Muscle layer of duodenum (tissue), 2 donors: ENCODE results near the gene EXOC6B.

Experiments
- H3K27ac ChIP-seq: one replicate; pipeline ENCODE4 v1.7.0; 2013; ENCODE audit warnings: mild to moderate bottlenecking, low read length
- H3K27me3 ChIP-seq: one replicate; pipeline ENCODE4 v1.7.0; 2013; ENCODE audit warnings: low read depth, mild to moderate bottlenecking, control low read depth, low read length
- H3K36me3 ChIP-seq, 2 donors: one replicate each; pipeline ENCODE4 v1.7.0; 2013; ENCODE audit warnings: low read length in 2 of 2, control low read depth in 1 of 2, mild to moderate bottlenecking in 1 of 2; ENCODE audit not compliant: insufficient read depth in 2 of 2, control insufficient read depth in 1 of 2
- H3K4me1 ChIP-seq, 2 donors: one replicate each; pipeline ENCODE4 v1.7.0; 2013; ENCODE audit warnings: low read length in 2 of 2, mild to moderate bottlenecking in 2 of 2, control low read depth in 1 of 2, moderate library complexity in 1 of 2; ENCODE audit not compliant: insufficient read depth in 2 of 2, control insufficient read depth in 1 of 2
- H3K4me3 ChIP-seq, 2 donors: one replicate each; pipeline ENCODE4 v1.7.0; 2013; ENCODE audit warnings: low read length in 2 of 2, low read depth in 1 of 2, mild to moderate bottlenecking in 1 of 2
- H3K9me3 ChIP-seq, 2 donors: one replicate each; pipeline ENCODE4 v1.7.0; 2013; ENCODE audit warnings: low read length in 2 of 2, control low read depth in 1 of 2, mild to moderate bottlenecking in 1 of 2; ENCODE audit not compliant: control insufficient read depth in 1 of 2
- donor health status: healthy.

Gene EXOC6B

DNA sequence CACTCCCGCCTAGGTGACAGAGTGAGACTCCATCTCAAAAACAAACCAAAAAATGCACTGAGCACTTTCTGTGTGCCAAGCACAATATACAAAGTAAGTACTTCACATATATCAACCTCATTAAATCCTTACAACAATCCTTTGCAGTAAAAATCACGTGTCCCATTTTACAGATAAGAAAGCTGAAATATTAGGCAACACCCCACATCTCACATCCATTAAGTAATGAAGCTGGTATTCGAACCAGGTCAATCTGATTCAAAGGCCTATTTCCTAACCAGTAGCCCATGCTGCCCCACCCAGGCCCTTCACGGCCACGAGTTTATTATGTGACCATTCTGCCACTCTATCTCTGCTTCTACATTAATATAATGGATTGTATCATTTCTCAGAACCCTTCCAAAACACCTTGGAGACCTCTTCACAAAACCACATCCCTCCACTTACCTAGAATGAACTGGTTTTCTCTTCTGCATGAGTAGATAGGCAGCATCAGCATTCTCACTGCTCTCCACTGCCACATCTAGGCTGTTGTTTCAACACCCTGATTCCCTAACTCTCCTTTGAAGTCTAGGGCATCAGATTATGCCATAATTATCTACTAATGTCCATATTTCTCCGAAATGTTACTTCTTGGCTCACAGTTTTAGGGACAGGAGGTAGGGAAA is 3.1 kb upstream of the EXOC6B start:
- peaks cover 8 to 11% of the 10 kb centered on the region in 2 donors for H3K4me1 ChIP-seq
- H3K9me3 ChIP-seq = no peaks in the 10 kb centered on the region
- H3K4me3 ChIP-seq = no peak overlapping the region
- H3K27ac ChIP-seq = no peak overlapping the region
- H3K27me3 ChIP-seq = no peaks in the 10 kb centered on the region
- H3K36me3 ChIP-seq = no peaks in the 10 kb centered on the region

DNA sequence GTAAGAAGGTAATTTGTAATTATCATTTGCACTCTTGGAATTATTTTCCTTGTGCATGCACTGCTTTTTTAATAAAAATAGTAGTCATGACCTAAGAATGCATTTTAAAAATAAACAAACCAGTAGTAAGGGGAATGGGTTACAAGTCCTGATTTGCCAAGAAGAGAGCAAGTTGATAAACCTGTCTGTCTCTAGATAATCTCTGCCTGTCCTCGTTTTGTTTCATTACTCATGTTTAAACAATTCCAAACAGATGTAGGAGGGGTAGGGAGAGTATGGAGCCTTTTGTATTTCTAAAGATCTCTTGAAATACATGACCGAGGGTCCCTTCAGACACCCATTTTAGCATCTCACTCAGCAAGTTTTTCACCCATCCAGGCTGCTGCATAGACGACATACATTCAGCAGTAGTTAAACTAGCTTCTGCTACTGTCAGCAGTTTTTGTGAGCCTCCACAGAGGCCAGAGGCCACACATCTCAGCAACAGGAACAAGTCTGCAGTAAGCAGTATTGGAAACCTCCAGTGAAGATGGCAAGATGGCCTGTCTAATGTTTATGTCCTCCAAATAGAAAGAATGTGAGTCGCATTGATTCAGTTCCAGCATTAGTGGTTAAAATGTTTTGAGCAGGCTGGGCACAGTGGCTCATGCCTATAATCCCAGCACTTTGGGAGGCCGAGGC is 2.3 kb upstream of the EXOC6B start:
- H3K4me3 ChIP-seq = no peak overlapping the region
- no peaks in the 10 kb centered on the region for H3K27me3 ChIP-seq
- no peaks in the 10 kb centered on the region for H3K36me3 ChIP-seq
- no peak overlapping the region for H3K27ac ChIP-seq
- H3K9me3 ChIP-seq = no peaks in the 10 kb centered on the region
- H3K4me1 ChIP-seq = peaks cover 8 to 12% of the 10 kb centered on the region in 2 donors

DNA sequence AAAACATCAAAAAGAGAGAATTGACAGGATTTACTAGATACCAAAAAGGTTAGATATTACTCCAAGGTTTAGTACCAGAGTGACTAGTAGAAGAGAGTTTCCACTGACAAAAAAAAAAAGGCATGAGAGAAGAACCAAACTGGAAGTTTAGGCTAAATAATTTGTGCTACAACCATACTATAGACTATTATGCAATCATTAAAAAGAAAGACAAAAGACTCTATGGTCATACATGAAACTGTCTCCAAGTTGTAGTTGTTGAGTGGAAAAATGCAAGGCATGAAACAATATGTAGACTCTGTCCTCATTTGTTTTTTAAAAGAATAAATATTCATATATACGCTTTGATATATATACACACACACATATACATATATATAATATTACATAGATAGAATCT is 1.7 kb upstream of the EXOC6B start:
- H3K9me3 ChIP-seq = no peaks in the 10 kb centered on the region

DNA sequence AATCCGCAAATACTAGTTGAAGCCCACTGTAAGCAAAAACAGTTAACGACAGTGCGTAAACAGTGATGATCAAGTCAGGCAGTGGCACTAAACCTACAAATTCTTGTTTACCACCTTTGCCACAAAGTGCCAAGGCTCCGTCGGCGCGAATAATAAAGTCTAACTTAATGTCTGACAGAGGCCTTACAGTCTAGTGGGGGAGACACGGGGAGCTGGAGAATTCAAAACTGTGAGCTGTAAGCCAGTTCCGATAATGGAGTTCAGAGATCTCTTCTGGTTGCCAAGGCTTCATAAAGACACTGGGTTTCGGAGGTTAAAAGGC is 284 bp upstream of the EXOC6B start:
- Histone ChIP-seq H3K36me3 (no peaks in the 10 kb centered on the region), H3K9me3 (no peaks in the 10 kb centered on the region), H3K27me3 (no peaks in the 10 kb centered on the region), H3K27ac (peak overlapping the region; percentile 60), H3K4me1 (peaks cover 8 to 12% of the 10 kb centered on the region in 2 donors), H3K4me3 (peak overlapping the region; percentile 75 to 76)

More for the DNA sequence above, 1.7 kb upstream of the EXOC6B start:
- Histone ChIP-seq H3K4me1 (peaks cover 8 to 12% of the 10 kb centered on the region in 2 donors), H3K27me3 (no peaks in the 10 kb centered on the region), H3K27ac (no peak overlapping the region), H3K36me3 (no peaks in the 10 kb centered on the region), H3K4me3 (no peak overlapping the region)

DNA sequence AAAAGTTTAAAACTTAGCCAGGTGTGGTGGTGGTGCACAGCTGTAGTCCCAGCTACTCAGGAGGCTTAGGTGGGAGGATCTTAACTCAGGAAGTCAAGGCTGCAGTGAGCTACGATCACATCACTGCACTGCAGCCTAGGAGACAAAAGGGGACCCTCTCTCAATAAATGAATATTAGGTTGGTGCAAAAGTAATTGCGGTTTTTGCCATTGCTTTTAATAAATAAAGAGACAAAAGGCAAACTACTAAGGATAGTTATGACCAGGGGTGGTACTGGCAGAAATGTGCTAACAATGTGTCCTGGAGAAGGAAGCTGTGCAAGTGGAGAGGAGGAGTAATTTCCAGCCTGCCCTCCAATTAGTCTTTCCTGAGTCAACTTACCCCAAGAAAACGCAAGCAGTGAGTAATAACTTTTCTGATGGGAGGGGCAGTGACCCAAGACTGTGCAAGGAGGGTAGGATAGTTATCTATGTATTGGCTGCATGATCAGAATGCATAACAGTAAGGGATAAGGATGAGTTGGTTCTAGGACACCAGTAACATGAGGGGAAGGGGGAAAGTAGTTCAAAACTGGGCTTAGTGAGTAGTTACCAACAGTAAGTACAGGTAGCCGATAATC is 1.5 kb downstream of the EXOC6B start:
- no peaks in the 10 kb centered on the region for H3K36me3 ChIP-seq

DNA sequence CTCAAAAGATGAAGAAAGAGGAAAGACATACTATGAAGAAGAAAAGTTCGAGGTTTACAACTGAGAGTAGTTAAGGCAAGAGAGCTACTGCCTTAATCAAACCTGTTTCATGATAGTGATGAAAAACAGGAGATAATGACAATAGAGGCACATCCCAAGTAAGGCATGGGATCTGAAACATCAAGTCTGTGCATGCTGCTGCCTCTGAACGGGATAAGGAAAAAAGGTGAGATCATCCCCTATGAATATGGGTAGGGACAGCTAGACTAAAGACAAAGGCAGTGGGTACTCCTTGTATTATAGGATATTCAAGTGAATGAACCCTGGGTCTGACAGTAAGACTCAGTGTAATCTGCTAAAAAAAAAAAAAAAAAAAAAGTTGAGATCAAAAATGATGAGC is 3.0 kb downstream of the EXOC6B start:
- Histone ChIP-seq H3K9me3 (no peaks in the 10 kb centered on the region), H3K27me3 (no peaks in the 10 kb centered on the region), H3K27ac (no peak overlapping the region), H3K4me3 (no peak overlapping the region), H3K36me3 (no peaks in the 10 kb centered on the region), H3K4me1 (peaks cover 8 to 12% of the 10 kb centered on the region in 2 donors)

More for the DNA sequence above, 1.5 kb downstream of the EXOC6B start:
- Histone ChIP-seq H3K27ac (no peak overlapping the region), H3K4me1 (peaks cover 8 to 12% of the 10 kb centered on the region in 2 donors), H3K4me3 (peak overlapping the region; percentile 75 to 76), H3K9me3 (no peaks in the 10 kb centered on the region), H3K27me3 (no peaks in the 10 kb centered on the region)

DNA sequence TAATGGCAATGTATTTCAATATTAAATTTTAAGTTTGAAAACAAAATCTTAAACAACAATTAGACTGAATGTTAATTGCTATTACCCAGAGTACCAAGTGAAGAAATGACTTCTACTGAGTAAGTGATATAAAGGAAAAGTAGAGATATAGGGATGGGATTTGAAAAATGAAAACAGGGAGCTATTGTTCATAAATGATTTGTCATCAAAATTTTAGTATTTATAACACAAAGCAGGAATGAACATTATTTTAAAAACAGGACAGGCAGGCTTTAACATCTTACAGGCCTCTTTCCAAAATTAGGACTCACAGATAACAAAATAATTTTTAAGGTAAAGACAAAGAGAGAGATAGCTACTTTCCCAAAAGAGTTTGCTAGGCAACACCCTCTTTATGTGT is 3.9 kb downstream of the EXOC6B start:
- H3K27me3 ChIP-seq = no peaks in the 10 kb centered on the region
- no peaks in the 10 kb centered on the region for H3K36me3 ChIP-seq
- peaks cover 8 to 12% of the 10 kb centered on the region in 2 donors for H3K4me1 ChIP-seq
- no peaks in the 10 kb centered on the region for H3K9me3 ChIP-seq
- no peak overlapping the region for H3K27ac ChIP-seq
- H3K4me3 ChIP-seq = no peak overlapping the region

DNA sequence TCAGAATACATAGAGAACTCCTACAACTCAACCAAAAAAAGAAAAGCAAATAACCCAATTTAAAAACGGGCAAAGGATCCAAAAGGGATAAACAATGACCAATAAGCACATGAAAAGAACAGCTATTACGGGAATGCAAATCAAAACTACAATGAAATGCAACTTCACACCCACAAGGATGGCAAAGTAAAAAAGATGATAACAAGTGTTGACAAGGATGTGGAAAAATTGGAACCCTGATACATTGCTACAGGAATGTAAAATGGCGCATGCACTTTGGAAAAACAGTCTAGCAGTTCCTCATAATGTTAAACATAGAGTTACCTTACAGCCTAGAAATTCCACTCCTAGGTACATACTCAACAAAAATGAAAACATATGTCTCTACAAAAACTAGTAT is 4.7 kb downstream of the EXOC6B start:
- Histone ChIP-seq H3K4me1 (peaks cover 8 to 12% of the 10 kb centered on the region in 2 donors), H3K9me3 (no peaks in the 10 kb centered on the region), H3K27me3 (no peaks in the 10 kb centered on the region), H3K27ac (no peak overlapping the region), H3K36me3 (no peaks in the 10 kb centered on the region), H3K4me3 (no peak overlapping the region)

DNA sequence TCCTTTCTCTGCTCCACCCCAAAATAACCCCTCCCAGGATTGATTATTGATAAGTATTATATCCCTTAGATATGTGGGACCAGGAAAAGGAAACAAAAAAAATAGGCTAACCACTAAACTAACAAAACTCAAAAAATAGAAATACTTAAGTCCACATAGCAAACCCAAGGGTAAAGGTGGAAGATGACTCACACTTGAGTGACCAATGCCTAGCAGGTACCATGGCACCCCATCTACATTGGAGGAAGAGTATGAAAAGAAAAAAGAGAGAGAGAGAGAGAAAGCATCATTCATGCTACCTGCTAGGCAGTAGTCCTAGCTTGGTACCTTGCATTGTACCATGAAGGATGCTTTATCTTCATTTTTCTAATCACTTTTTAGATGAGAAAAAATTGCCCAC is 6.3 kb downstream of the EXOC6B start:
- Histone ChIP-seq H3K9me3 (no peaks in the 10 kb centered on the region), H3K36me3 (no peaks in the 10 kb centered on the region), H3K4me1 (peaks cover 4 to 6% of the 10 kb centered on the region in 2 donors), H3K4me3 (no peak overlapping the region), H3K27ac (no peak overlapping the region), H3K27me3 (no peaks in the 10 kb centered on the region)

DNA sequence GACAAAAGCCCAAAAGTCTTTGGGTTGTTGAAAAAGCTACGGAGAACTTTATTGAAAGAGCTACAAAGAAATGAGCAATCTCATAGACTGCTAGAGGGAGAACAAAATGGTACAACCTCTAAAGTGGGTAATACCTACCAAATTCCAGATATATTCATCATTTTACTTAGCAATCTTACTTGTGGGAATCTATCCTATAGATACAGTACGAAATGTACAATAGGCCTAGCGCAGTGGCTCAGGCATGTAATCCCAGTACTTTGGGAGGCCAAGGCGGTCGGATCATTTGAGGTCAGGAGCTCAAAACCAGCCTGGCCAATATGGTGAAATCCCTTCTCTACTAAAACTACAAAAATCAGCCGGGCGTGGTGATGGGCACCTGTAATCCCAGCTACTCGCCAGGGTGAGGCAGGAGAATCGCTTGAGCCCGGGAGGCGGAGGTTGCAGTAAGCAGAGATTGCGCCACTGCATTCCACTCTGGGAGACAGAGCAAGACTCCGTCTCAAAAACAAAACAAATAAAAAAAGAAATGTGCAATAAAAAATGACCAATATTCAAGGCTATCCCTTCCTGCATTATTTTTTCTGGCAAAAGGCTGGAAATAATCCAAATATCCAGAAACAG is 10.1 kb downstream of the EXOC6B start:
- Histone ChIP-seq H3K27ac (no peak overlapping the region), H3K36me3 (no peaks in the 10 kb centered on the region), H3K4me1 (no peaks in the 10 kb centered on the region), H3K9me3 (no peaks in the 10 kb centered on the region), H3K27me3 (no peaks in the 10 kb centered on the region), H3K4me3 (no peak overlapping the region)

DNA sequence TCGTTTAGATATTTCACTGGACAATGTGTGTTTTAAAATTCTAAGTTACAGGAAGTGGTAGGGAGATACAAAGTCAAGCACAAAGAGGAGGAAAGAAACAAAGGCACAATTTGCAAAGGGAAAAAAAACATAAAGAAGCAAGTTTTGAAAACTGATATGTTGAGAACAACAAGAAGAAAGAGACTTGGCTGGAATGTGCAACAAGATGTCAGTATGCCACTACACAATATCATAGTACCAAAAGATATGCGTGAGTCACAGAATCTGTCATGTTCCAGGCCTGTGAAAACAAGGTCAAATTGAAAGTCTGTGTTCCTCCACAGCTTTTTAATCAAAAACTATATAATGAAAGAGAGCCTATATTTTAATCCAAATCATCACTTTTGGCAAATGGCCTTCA is 12.0 kb downstream of the EXOC6B start:
- Histone ChIP-seq H3K27ac (no peak overlapping the region), H3K9me3 (peaks cover 0 to 5% of the 10 kb centered on the region in 2 donors), H3K36me3 (no peaks in the 10 kb centered on the region), H3K27me3 (no peaks in the 10 kb centered on the region), H3K4me3 (no peak overlapping the region), H3K4me1 (no peaks in the 10 kb centered on the region)
